Stimulated activated effector memory CD8-positive, alpha-beta T cell treated with anti-CD3 and anti-CD28 coated beads, Interleukin-12 subunit alpha, Interleukin-12 subunit beta, amount 100 ng/mL, for 72 hours (primary cell): Measurements from ENCODE around the gene PIH1D2.
A peak's percentile ranks its signal among the peaks of the same experiment; 100 is the strongest.
"Not testable (repeated sequence)": the region's sequence is repeated elsewhere in the genome, so short reads cannot be mapped to it uniquely, and the experiment has no call there.

ENCODE experiments used
- ATAC-seq: fragments of 150-1000 bp; cut with Tn5 transposase; 2 replicates; pipeline ENCODE4 v1.10.0; 2021
- DNase-seq, 2 donors: peaks; one replicate each; pipeline ENCODE4 v3.0.0; 2021 to 2022; ENCODE audit warnings: low spot score in 2 of 2
- H3K27ac Mint-ChIP-seq: one replicate; pipeline ENCODE4 v1.8.0; 2022; ENCODE audit warnings: mild to moderate bottlenecking, mixed read lengths
- H3K36me3 Mint-ChIP-seq: one replicate; pipeline ENCODE4 v1.8.0; 2022; ENCODE audit warnings: mild to moderate bottlenecking, mixed read lengths
- H3K4me1 Mint-ChIP-seq: one replicate; pipeline ENCODE4 v1.8.0; 2022; ENCODE audit warnings: mixed read lengths
- H3K4me3 Mint-ChIP-seq: one replicate; pipeline ENCODE4 v1.8.0; 2022; ENCODE audit warnings: mild to moderate bottlenecking, mixed read lengths
- H3K9me3 Mint-ChIP-seq: one replicate; pipeline ENCODE4 v1.8.0; 2022; ENCODE audit warnings: mixed read lengths

Gene PIH1D2

DNA sequence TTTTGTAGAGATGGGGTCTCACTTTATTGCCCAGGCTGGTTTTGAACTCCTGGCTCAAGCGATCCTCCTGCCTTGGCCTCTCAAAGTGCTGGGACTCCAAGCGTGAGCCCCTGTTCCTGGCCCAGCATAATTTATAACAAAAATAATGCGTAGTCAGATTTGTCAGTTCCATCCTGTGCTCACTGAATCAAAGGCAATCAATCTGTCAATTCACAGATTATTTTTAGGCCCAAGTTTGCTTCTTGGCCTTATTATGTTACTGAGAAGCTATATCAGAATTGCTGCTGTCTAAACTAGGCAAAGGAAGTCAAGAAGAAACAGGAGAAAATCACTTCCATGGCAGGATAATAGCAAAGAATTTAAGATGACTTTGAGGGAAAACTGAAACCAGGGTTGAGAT lies 39.9 kb downstream of the PIH1D2 start:
- ATAC-seq (no peak), DNase-seq (no peak)
- Mint-ChIP-seq H3K9me3 (no peaks in the 10 kb centered on the region), H3K4me3 (no peak overlapping the region), H3K4me1 (peaks cover 6% of the 10 kb centered on the region), H3K27ac (no peak overlapping the region), H3K36me3 (peaks cover 97% of the 10 kb centered on the region)

DNA sequence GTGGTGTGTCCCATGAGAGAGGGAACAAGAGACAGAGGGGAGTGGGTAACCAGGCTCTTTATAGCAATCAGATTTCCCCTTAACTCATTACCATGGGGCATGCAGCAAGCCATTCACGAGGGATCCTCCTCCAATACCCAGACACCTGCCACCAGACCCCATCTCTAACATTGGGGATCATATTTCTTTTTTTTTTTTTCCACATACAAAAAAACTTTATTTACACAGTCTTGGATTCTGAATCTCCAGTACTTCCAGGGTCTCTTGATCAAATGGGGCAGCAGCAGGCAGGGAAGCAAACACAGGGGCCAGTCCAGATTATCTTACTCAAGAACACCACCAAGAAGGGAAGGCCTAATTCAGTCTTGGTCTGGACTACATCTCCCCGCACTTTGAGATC lies 44.4 kb downstream of the PIH1D2 start:
- peaks cover 75% of the 10 kb centered on the region for H3K36me3 Mint-ChIP-seq
- DNase-seq: no peak
- H3K4me1 Mint-ChIP-seq: peaks cover 25% of the 10 kb centered on the region
- no peak overlapping the region for H3K4me3 Mint-ChIP-seq
- no peak for ATAC-seq
- H3K9me3 Mint-ChIP-seq: no peaks in the 10 kb centered on the region
- H3K27ac Mint-ChIP-seq: peak overlapping the region; percentile 47

DNA sequence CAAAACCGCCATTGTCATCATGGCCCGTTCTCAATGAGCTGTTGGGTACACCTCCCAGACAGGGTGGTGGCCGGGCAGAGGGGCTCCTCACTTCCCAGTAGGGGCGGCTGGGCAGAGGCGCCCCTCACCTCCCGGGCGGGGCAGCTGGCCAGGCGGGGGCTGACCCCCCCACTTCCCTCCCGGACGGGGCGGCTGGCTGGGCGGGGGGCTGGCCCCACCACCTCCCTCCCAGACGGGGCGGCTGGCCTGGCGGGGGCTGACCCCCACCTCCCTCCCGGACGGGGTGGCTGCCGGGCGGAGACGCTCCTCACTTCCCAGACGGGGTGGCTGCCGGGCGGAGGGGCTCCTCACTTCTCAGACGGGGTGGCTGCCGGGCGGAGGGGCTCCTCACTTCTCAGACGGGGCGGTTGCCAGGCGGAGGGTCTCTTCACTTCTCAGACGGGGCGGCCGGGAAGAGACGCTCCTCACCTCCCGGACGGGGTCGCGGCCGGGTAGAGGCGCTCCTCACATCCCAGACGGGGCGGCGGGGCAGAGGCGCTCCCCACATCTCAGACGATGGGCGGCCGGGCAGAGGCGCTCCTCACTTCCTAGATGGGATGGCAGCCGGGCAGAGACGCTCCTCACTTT lies 46.9 kb downstream of the PIH1D2 start:
- H3K4me1 Mint-ChIP-seq: peaks cover 32% of the 10 kb centered on the region
- not testable (repeated sequence) for ATAC-seq

DNA sequence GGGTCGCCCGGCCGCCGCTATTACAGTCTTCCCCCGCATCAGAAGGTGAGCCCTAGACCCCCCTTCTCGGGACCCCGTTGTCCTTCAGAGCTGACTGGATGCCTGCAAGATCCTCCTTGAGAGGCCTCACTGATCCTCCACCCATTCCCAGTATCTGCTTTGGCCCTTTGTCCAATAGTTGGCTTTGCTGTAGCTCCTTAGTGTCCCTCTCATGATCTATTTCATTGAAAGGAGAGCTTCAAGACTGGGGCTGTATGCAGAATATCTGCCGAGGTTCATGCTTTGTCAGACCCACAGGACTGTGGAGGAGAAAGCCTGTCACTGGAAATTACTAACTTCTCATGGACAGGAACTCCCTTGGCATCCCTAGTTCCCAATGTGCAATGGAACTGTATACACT lies 48.1 kb downstream of the PIH1D2 start:
- Mint-ChIP-seq H3K9me3 (no peaks in the 10 kb centered on the region), H3K27ac (peak overlapping the region; percentile 99), H3K4me1 (peaks cover 32% of the 10 kb centered on the region), H3K4me3 (peak overlapping the region; percentile 100), H3K36me3 (peaks cover 44% of the 10 kb centered on the region)
- DNase-seq: no peak
- peak; percentile 3 for ATAC-seq

More for the DNA sequence above, 46.9 kb downstream of the PIH1D2 start:
- H3K36me3 Mint-ChIP-seq: peaks cover 52% of the 10 kb centered on the region
- not testable (repeated sequence) for DNase-seq, H3K9me3 Mint-ChIP-seq, H3K4me3 Mint-ChIP-seq, H3K27ac Mint-ChIP-seq

DNA sequence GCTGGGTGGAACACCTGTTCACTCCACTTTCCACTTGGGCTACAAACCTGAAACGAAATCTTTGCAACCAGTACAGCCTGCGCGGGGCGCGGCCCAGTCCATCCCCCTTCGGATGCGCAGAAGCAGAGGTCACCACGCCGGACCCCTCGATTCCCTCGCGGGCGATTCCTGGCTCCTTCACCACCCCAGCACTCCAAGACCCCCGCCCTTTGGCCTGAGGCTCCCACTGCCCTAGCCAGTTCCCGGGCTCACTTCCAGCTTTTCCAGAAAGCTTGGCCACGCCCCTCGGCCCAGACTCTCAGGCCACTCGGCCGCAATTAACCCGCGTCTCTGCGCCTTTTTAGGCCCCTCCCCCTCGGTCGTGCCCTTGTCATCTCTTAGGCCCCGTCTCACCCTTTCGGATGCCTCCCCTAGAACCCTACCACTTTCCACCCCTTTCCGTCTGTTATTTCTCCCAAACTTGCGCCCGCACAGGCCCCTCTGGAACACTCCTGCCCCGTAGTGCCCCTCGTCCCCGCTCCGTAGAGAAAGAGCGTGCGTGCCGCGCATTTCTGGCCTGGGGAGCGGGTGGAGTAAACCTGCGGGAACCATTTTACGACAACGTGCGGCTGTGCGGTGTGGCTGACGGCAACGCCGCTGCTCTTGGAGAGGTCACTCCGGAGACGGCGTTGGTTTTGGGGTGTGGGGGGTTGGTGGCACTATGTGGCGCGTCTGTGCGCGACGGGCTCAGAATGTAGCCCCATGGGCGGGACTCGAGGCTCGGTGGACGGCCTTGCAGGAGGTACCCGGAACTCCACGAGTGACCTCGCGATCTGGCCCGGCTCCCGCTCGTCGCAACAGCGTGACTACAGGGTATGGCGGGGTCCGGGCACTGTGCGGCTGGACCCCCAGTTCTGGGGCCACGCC lies 48.8 kb downstream of the PIH1D2 start, which contains the start of gene DLAT:
TSS of gene DLAT (plus strand) at position 636 of the 906 bp plus-strand sequence. CDS start at position 701, 65 bp downstream.
- peak within 1 kb of the TSS; percentile 100 for H3K4me3 Mint-ChIP-seq
- ATAC-seq: peak; percentile 93
- no peaks in the 10 kb centered on the region for H3K9me3 Mint-ChIP-seq
- H3K36me3 Mint-ChIP-seq: peaks cover 44% of the 10 kb centered on the region
- peaks cover 29% of the 10 kb centered on the region for H3K4me1 Mint-ChIP-seq
- peak within 1 kb of the TSS; percentile 99 for H3K27ac Mint-ChIP-seq
- DNase-seq: peak; percentile 68 to 94

DNA sequence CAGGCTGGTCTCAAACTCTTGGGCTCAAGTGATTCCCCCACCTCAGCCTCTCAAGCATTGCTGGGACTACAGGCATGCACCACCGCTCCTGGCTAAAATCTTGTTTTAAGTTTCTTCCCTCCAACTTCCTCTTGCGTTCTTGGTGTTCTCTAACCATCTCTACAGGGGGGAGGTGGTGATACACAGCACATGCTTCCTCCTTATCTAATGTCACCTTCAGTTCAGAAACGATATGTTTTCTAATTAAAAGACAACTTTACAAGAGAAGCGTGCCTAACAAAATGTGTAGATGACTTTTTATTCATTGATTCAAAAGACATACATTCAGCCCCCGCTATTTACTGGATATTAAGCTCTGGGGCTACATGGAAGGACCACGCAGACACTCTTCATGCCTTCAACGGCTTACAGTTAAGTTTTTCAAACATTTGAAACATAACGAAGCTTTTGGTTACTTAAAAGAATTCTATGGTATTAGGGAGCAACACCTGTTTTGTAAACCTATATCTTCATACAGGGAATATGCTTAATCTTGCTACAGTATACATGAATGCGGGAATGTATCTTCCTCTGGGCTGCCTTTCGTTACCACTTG lies 49.5 kb downstream of the PIH1D2 start:
- no peak for DNase-seq
- Mint-ChIP-seq H3K27ac (peak overlapping the region; percentile 99), H3K36me3 (peaks cover 39% of the 10 kb centered on the region), H3K4me1 (peaks cover 27% of the 10 kb centered on the region), H3K9me3 (no peaks in the 10 kb centered on the region), H3K4me3 (peak overlapping the region; percentile 100)
- peak; percentile 17 for ATAC-seq

DNA sequence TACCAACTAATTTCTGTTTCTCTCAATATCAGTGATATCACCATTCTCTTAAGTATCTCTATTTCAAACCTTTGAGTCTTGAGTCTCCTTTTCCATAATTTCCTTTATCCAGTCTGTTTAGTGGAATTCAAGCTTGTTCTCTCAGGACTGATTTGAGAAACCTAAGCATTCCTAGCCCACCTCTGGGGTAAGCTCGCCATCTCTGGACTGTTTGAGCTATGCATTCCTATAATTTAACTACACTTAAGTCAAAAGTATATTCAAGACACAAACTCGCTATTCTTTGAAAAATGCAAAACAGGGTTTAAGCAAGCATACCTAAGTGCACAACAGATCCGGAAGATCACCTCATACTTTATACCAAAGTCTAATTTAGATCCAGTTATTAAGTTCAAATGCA lies 50.7 kb downstream of the PIH1D2 start:
- Mint-ChIP-seq H3K27ac (no peak overlapping the region), H3K4me3 (no peak overlapping the region), H3K4me1 (peaks cover 21% of the 10 kb centered on the region), H3K9me3 (no peaks in the 10 kb centered on the region), H3K36me3 (peaks cover 35% of the 10 kb centered on the region)
- no peak for ATAC-seq
- DNase-seq: no peak

DNA sequence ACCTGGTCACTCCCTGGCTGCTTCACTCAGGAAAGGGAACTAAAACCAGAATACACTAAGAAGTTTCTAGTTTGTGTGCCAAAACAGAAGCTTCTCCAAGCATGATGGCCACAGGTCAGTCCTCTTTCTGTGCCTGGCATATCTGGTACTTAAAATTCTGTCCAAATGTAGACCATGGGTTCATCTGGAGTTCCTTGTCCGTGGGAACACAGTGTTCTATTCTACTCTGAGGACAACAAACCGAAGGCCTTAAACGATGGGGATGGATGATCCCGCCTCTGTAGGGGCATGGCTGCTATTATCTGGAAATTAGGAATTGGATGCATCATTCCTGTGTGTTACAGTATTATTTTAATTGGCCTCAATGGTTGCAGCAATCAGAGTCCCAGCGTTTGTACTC lies 54.8 kb downstream of the PIH1D2 start:
- ATAC-seq (no peak), DNase-seq (no peak)
- Mint-ChIP-seq H3K36me3 (peaks cover 28% of the 10 kb centered on the region), H3K4me3 (no peak overlapping the region), H3K4me1 (peaks cover 3% of the 10 kb centered on the region), H3K9me3 (no peaks in the 10 kb centered on the region), H3K27ac (no peak overlapping the region)
